ENCODE measurements around the gene GYS1.

Gene GYS1

DNA sequence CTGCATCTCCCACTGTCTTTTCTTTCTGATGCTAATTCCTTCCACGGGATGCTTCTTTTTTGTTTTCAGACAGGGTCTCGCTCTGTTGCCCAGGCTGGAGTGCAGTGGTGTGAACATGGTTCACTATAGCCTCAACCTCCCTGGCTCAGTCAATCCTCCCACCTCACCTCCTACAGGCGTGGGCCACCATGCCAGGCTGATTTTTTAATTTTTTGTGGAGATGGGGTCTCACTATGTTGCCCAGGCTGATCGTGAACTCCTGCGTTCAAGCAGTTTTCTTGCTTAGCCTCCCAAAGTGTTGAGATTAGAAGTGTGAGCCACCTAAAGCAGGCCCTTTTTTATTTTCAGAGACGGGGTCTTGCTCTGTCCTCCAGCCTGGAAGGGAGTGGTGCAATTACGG lies 4.8 kb downstream of the GYS1 start:
- no peak for DNase-seq

DNA sequence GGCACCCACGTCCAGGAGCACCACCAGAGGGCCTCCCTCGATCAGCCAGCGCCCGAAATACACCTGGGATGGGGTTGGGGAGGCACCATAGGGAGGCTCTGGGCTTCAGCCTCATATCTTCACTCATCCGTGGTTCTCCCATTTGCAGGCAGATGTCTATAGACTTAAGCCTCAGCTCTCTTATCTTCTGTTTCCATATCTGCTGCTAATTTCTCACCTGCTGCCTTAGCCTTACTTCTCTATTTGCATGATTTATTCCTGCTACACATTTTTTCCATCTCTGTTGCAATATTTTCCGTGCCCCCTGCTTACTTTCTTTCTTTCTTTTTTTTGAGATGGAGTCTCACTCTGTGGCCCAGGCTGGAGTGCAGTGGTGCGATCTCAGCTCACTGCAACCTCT lies 5.8 kb downstream of the GYS1 start:
- DNase-seq: no peak

DNA sequence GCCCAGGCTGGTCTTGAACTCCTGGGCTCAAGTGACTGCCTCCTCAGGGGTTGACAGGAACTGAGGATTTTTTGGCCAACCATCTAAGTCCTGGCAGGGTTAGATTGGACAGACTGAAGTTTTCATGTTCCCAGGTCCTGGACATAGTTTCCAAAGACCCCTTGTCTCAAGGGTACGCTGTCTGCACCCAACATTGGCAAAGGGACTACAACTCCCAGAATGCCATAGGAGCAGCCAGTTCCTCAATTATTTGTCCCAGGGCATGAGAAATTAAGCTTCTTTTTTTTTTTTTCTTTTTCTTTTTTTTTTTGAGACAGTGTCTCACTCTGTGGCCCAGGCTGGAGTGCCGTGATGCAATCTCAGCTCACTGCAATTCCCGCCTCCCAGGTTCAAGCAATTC lies 6.9 kb downstream of the GYS1 start:
- no peak for DNase-seq

DNA sequence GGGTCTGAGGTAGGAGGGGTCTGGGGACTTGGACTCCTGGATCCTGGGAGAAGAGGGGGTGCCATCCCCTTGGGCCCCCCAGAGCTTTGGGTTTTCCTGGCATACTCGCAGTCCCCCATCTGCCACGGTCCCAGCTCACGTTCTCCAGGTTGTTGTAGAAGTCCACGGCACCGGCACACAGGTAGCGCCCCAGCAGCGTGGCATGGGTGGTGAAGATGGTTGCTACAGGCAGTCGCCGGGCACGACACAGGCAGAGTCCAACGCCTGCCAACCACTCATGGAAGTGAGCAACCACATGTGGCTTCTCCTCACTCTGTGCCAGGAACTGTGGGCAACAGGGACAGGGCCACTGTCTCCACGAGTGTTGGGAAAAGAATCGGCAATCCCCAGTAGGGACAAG lies 7.4 kb downstream of the GYS1 start:
- no peak for DNase-seq

DNA sequence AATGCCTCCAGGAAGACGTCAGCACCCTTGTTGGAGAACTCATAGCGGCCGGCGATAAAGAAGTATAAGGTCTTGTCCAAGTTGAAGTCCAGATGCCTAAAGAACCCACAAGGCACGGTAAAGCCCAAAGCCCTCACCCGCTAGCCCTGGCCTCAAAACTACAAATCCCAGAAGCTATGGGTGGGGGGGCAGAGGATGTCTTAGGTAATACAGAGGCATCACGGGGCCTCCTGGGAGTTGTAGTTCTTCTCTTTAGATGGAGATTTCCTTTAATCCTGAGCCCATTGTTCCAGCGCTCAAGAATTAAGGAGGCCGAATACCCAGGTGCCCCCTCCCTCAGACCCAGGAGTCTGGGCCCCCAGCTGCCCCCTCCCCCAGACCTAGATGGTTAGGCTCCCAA lies 10.8 kb downstream of the GYS1 start:
- no peak for DNase-seq

DNA sequence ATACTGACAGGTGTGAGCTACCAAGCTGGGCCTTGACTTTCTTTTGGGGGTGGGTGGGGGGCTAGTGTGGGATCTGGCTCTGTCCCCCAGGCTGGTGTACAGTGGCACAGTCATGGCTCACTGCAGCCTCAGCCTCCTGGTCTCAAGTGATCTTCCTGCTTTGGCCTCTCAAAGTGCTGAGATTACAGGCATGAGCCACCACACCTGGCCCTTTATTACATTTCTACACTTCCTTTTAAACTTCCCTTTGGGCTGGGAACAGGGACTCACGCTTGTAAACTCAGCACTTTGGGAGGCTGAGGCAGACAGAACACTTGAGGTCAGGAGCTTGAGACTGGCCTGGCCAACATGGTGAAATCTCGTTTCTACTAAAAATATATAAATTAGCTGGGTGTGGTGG lies 16.0 kb downstream of the GYS1 start:
- DNase-seq: no peak

DNA sequence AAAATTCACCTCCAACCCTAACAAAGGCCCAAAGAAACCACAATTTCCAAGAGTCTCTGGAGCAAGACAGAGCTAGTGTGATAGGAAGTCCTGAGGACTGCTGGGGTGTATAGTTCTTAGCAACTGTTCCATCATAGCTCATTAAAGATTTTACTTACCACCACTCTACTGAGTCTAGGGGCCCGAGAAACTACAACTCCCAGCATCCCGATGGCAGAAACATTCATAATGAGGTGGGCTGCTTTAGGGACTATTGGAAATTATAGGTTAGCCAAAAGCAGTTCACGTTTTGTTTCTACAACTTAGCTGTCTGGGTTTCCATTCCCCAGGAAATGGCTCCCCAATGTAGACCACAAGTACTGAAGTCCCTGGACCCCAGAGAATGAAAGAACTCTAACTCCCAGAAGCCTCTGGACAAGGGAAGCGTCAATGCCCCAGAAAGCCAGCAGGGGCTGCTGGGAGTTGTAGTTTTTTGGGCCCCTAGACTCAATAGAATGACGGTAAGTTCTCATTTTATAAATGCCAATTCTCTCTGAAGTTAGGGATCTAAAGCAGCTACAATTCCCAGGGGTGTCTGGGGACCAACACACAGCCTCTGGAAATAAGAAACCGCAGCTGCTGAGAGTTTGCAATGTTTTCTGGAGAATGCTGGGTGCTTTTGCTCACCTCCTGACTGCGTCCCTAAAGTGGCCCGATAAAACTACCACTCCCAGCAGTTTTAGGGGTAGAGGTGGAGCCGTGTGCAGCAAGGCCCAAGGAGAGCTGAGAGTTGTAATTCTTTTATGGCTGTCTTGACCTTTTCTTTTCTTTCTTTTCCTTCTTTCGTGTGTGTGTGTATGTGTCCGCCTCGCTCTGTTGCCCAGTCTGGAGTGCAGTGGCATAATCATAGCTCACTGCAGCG lies 16.9 kb downstream of the GYS1 start:
- peak; percentile 60 for DNase-seq

DNA sequence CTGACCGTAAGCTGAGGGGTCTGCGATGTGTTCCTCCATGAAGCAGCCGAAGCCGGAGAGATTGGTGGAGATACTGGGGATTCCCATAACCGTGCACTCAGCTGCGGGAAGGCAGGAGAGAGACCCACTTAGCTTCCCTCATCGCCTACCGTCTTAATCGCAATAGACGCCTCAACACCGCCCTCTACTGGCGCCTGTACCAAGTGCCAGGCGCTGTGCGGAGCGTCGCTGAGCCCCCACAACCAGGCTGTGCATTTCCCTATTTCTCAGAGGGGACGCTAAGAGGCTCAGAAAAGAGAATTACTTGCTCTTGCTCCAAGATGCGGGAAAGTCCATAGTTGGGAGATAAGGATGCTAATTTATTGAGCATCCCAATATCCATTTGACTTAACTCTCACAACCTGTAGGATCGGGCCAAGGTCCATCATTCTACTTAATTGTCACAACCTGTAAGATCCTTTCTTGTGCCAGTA lies 22.1 kb downstream of the GYS1 start:
- peak; percentile 64 for DNase-seq

DNA sequence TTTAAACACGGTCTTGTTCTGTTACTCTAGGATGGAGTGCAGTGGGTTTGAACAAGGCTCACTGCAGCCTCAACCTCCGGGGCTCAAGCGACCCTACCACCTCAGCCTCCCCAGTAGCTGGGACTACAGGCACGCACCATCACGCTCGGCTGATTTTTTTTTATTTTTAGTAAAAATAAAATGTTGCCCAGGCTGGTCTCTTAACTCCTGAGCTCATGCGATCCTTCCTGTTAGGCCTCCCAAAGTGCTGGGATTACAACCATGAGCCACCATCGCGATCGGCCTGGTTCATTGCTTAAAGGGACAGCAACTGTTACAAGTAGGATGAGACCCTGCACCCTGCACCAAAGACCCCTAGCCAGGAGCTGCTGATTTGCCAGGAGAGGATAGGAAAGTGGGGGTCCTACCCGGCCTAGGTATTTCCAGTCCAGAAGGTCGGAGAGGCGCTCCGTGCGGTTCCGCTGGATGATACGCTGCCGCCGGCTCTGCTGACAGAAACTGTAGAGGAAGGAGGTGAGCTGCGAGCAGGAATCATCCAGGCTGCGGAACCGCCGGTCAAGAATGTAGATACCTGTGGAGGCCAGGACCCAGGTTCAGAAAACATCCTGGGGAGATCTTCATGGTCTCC lies 22.9 kb downstream of the GYS1 start:
- DNase-seq: no peak

DNA sequence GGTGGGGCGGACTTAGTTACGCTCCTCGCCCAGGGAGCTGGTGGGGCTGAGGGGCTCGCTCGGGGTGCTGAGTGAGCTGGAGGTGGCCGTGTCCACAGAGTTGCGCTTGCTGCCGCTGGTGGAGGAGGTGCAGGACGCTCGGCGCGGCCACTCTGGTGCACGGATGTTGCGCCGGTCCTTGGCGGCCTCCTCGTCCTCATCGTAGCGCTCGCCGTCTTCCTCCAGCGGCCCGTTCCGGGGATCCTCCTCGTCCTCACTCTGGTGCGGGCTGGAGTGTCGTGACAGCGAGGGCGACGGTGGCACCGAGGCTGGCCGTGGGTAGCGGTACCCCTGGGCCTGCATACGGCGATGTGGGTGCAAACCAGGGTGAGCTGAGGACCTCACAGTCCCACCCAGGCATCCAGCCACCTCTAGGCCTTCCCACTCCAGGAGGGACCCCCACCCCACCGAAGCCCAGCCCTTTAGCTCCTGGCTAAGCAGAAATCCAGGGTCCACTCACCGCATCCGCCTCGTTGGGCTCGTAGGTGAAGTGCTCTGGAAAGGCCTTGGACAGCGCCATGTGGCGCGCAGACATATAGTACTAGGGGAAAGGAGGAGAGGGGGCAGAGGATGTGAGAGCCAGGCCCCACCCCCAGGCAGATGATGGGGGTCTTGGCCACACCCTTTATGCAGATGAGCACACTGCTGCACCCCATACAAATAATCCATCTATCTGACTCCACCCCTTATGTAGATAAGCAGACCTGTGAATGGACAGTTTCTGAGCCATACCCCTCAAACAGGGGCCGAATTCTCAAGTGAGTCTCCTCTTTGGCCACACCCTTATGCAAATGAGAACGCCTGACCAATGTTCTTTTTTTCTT lies 23.6 kb downstream of the GYS1 start:
- peak; percentile 16 for DNase-seq

DNA sequence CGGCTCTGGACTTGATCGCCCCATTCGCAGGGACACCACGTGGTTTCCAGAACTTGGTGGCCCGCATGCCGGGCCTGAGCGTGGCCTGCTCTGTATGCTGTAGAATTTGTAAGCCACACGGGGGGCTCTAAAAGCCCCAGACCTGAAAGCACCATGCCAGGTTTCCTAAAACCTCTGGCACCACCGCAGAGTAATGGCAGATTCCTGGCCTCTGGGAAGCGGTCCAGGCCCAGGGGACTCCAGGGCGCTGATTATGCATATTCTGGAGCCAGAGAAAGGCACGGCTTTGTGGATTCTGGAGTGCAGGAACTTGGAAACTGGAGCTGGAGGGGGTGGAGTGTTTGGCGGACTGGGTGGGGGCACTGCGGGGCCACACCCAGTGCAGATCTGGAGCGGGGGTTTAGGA lies 24.3 kb downstream of the GYS1 start:
- DNase-seq: no peak

DNA sequence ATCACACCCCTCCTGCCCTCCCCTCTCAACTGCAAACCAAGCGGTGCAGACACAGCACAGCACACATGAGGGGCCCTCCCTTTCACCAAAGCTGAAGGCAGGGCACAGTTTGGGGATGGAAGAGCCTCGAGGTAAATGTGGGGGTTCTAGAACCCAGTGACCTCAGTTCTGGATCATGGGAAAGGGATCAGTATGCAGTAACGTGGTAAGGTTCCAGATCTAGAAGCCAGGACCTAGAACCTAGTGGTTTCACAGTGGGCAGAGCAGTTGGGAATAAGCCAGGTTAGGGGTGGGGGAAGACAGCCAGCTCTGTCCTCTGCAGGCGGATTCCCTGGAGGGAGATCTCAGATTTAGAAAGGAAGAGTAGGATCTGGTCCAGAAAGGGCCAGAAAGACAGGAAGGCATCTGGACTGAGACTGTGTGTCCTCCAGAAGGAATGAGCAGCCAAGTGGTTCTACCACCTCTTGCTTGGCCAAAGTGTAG lies 24.9 kb downstream of the GYS1 start:
- peak; percentile 9 for DNase-seq

DNA sequence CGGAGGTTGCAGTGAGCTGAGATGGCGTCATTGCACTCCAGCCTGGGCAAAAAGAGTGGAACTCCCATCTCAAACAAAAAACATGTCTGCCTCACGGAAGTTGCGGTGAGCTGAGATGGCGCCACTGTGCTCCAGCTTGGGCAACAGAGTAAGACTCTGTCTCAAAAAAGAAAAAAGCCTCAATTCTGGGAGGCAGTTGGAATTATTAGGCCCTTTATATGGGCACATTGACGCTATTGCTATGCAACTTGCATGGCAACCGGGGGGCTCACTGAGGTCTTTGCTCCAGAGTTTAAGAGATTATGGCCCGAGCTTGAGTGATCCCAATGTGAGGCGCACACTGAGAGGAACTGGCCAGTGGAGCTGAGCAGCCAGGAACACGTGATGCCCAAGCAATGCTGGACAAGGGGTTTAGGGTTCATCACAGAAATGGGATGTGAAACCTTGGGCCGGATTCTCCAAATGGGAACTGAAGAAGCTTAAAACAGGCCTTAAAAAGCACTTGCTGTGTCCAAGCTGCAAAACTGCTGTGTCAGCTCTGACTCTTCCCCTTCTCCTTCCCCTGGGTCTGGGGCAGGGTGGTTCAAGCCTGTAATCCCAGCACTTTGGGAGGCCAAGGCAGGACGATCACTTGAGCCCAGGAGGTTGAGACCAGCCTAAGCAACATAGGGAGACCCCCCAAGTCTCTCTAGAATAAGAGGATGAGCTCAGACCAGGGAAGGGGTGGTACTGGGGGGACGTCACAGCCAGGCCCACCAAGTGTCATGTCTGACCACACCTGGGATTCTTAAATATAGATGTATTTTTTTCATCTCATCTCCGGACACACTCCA lies 25.5 kb downstream of the GYS1 start:
- DNase-seq: no peak

DNA sequence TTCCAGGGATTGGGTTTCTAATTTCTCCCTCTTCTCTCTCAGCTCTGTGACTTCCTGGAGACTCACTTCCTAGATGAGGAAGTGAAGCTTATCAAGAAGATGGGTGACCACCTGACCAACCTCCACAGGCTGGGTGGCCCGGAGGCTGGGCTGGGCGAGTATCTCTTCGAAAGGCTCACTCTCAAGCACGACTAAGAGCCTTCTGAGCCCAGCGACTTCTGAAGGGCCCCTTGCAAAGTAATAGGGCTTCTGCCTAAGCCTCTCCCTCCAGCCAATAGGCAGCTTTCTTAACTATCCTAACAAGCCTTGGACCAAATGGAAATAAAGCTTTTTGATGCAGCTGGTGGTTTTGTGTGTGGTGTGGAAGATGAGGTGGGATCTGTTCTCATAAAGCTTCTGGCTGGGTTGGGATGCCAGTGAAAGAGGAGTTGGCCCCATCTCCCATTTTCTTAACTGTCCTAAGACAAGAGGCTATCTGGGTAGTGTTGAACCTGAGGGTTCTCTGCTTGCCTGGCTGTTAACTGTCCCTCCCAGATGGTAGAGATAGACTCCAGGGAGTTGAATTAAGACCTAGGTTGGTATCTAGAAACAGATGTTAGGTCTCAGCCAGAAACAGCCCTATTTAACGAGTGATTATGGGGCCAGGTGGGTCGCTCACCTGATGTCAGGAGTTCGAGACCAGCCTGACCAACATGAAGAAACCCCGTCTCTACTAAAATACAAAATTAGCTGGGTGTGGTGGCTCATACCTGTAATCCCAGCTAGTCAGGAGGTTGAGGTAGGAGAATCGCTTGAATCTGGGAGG lies 26.4 kb downstream of the GYS1 start:
- peak; percentile 30 for DNase-seq

DNA sequence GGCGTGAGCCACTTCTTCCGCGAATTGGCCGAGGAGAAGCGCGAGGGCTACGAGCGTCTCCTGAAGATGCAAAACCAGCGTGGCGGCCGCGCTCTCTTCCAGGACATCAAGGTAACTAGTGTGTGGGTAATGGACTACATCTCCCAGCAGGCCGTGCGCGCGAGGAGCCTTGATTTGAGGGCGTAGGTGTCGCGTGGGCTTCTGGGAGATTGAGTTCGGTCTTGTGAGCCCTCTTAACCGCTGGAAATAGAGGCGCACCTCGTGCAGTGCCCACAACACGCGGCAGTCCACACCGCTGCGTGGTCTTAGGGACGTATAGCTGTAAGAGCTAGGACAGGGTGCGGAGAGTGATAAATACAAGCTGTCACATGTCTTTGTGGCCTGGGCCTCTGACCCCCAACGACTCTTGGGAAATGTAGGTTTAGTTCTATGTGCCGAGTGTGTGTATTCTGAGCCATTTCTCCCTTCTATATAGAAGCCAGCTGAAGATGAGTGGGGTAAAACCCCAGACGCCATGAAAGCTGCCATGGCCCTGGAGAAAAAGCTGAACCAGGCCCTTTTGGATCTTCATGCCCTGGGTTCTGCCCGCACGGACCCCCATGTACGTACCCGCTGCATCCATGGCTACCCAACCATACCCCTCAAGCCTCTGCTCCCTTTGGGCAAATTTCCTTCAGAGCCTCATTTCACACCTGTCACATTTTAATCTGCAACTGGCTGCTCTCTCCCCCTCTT lies 27.1 kb downstream of the GYS1 start:
- DNase-seq: peak; percentile 83

DNA sequence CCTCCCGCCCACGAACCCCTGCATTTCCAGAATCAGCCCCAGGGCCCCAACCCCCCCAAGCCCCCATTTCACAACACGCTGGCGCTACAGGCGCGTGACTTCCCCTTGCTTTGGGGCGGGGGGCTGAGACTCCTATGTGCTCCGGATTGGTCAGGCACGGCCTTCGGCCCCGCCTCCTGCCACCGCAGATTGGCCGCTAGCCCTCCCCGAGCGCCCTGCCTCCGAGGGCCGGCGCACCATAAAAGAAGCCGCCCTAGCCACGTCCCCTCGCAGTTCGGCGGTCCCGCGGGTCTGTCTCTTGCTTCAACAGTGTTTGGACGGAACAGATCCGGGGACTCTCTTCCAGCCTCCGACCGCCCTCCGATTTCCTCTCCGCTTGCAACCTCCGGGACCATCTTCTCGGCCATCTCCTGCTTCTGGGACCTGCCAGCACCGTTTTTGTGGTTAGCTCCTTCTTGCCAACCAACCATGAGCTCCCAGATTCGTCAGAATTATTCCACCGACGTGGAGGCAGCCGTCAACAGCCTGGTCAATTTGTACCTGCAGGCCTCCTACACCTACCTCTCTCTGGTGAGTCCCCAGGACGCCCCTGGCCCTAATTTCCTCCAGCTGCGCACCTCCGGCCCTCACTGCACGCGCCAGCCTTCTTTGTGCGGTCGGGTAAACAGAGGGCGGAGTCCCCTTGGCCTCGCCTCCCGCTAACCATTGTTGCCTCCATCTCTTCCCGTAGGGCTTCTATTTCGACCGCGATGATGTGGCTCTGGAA lies 27.9 kb downstream of the GYS1 start, which contains the start of gene FTL:
Gene FTL (plus strand): TSS at position 270 of the 766 bp plus-strand sequence. CDS start 199 bp downstream, at position 469.
- DNase-seq: peak; percentile 93

DNA sequence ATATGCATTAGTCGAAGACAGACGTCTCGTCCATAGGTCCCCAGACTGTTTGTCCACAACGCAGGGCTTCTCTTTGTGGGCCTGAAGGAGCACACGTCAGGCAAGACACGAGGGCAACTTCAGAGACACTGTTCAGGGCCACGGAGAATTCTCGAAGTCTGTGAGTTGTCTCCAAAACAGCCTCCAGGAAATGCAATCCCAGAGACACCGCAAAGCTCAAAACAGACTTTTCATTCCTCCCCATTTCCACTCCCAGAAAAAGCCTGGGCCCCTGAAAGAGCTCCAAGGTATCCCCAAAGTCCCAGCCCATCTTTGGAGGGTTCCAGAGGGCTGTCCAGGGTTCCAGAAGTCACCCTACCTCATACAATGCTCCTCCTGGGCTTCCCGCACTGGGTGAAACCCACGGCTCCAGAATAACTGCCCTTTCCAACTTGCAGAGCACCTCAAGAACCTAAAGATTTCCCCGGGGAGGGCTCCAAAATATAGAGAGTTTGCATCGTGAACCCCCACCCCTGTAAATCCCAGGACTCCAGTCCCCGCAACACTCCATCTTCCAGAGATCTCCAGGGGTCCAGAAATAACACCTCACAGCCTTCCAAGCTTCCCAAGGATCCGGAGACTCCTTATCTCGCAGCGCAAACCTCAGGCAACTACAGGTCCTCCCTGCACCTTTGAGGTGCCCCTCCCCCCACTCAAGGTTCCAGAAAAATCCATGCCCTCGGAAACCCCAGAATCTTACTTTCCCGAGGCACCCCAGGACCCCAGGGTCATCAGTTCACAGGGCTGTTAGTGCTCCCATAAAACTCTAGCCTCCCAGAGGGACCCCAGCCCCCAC lies 28.7 kb downstream of the GYS1 start:
- peak; percentile 42 for DNase-seq

DNA sequence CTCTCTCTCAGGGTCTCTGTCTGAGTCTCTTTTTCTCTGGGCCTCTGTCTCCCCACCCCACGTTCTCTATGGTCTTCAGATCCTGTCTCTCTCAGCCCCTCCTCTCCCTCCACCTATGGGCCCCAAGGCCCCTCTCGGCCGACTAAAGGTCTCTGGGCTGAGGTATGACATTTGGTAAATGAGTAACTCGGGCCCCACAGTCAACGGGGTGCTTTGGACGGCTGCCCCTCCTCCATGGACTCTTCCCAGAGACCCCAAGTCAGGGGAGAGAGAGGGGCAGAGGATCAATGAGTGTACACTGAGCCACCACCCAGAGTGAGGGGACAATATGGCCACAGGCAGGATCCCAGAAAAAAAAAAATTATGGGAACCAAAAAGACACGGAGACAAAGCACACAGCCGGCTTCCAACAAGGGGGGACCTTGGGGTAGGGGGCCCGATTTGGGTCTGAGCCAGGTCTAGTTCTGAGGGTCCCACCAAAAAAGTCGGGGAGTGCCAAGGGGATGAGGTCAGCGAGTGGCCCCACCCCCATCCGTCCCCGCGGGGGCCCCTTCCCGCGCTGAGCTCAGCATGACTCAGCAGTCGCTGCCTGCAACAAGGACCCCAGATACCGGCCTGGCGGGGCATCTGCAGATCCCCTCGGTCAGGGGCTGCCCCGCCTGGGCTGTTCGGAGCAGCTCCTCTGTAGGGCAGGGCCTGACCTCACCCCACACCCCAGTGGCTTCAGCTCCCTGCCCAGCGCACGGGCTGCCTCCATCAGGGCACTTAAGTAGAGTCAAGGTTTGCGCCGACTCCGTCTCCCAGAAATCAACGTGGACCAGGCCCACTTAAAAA lies 29.5 kb downstream of the GYS1 start:
- peak; percentile 57 for DNase-seq

Measured in NCI-H2171 treated with DMSO at 0.1 percent for 48 hours (cell line).